Endothelial cell of umbilical vein (primary cell): Measurements from ENCODE around the gene MYCBP. TPM values are rescaled to one million over a fixed set of nuclear protein-coding genes. Genes with fewer than 3 reads are reported as not detected.

ENCODE experiments used
- BruUV-seq: library from RNA; stranded (reverse); fragments of 400-500 nt; replicated peaks from 2 replicates; lab custom pipeline; 2021; lab: Mats Ljungman, UMichigan
- CTCF ChIA-PET: fragments of 300-600, 350-600 bp; sonication (Branson Sonifier 250); formaldehyde crosslinking; loops from one replicate; lab custom pipeline; 2021; ENCODE audit warnings: antibody characterized with exemption, inconsistent platforms; lab: Charles Lee
- POLR2A ChIA-PET: fragments of 300-600, 350-600 bp; sonication (Branson Sonifier 250); formaldehyde crosslinking; loops from one replicate; lab custom pipeline; 2021; ENCODE audit warnings: antibody characterized with exemption, inconsistent platforms; lab: Charles Lee
- DNase-seq: peaks from one replicate; pipeline ENCODE4 v3.0.0-alpha.2; 2011; ENCODE audit warnings: low read depth, low spot score
- FAIRE-seq: peaks from 2 replicates; lab custom pipeline; 2011; peaks lifted over from hg19 to GRCh38; lab: Jason Lieb, UNC
- H2AFZ ChIP-seq: 2 replicates; pipeline ENCODE4 v1.6.0; 2012; ENCODE audit warnings: low read depth, low read length, control low read depth, inconsistent platforms
- H3K27ac ChIP-seq: 2 replicates; pipeline ENCODE4 v1.5.1; 2011; ENCODE audit warnings: low read depth, mild to moderate bottlenecking, control low read depth, low read length, moderate library complexity; ENCODE audit not compliant: insufficient read depth
- H3K27me3 ChIP-seq, 2 experiments: 2 replicates each; pipeline versions ENCODE4 v1.6.0 to v1.6.1; 2011; ENCODE audit warnings: low read length in 2 of 2, mixed read lengths in 1 of 2; ENCODE audit not compliant: control insufficient read depth in 2 of 2, insufficient read depth in 2 of 2
- H3K36me3 ChIP-seq, 2 experiments: 2 replicates in 1 of 2; 3 replicates in 1 of 2; pipeline ENCODE4 v1.5.1; 2011; ENCODE audit warnings: low read length in 2 of 2, mild to moderate bottlenecking in 1 of 2, moderate library complexity in 1 of 2; ENCODE audit not compliant: control insufficient read depth in 2 of 2, insufficient read depth in 2 of 2; ENCODE audit errors: extremely low read depth in 1 of 2
- H3K4me1 ChIP-seq: 3 replicates; pipeline ENCODE4 v1.5.1; 2011; ENCODE audit warnings: mild to moderate bottlenecking, low read length; ENCODE audit not compliant: control insufficient read depth, insufficient read depth; ENCODE audit errors: extremely low read depth
- H3K4me2 ChIP-seq: 2 replicates; pipeline ENCODE4 v1.6.1; 2011; ENCODE audit warnings: low read length, control low read depth, mixed read lengths; ENCODE audit not compliant: insufficient read depth
- H3K4me3 ChIP-seq, 3 experiments: fragments of 200-600 bp in 1 of 3; sonication (generic), shearing (Covaris generic) in 1 of 3; replicated peaks in 1 of 3; 2 replicates each; pipeline ENCODE4 v1.5.1; 2011 to 2016; ENCODE audit warnings: control low read depth in 3 of 3, low read length in 3 of 3, mild to moderate bottlenecking in 2 of 3, inconsistent platforms in 1 of 3, low read depth in 1 of 3, moderate library complexity in 1 of 3; ENCODE audit not compliant: insufficient read depth in 1 of 3
- H3K79me2 ChIP-seq: 2 replicates; pipeline ENCODE4 v1.6.0; 2012; ENCODE audit warnings: low read length, inconsistent platforms; ENCODE audit not compliant: control insufficient read depth, insufficient read depth
- H3K9ac ChIP-seq: replicated peaks from 2 replicates; pipeline ENCODE3; 2011; ENCODE audit warnings: low read length, control low read depth; ENCODE audit not compliant: insufficient read depth; ENCODE audit errors: extremely low read depth
- H3K9me1 ChIP-seq: replicated peaks from 3 replicates; pipeline ENCODE4 v1.6.0; 2011; ENCODE audit warnings: mild to moderate bottlenecking, low read length; ENCODE audit not compliant: control insufficient read depth, insufficient read depth; ENCODE audit errors: extremely low read depth
- H3K9me3 ChIP-seq: replicated peaks from 2 replicates; pipeline ENCODE4 v1.5.1; 2012; ENCODE audit warnings: low read length, inconsistent platforms; ENCODE audit not compliant: control insufficient read depth, insufficient read depth
- H4K20me1 ChIP-seq: replicated peaks from 2 replicates; pipeline ENCODE3; 2011; ENCODE audit warnings: mild to moderate bottlenecking, low read length; ENCODE audit not compliant: control insufficient read depth, insufficient read depth; ENCODE audit errors: extremely low read depth
- EZH2 ChIP-seq: IDR thresholded peaks from 2 replicates; pipeline ENCODE4 v1.6.1; 2012; ENCODE audit warnings: borderline replicate concordance, low read depth, mild to moderate bottlenecking, moderate library complexity, low read length, inconsistent platforms; ENCODE audit not compliant: severe bottlenecking
- FOS ChIP-seq: IDR thresholded peaks from 2 replicates; pipeline ENCODE4 v1.6.1; 2011; ENCODE audit warnings: mild to moderate bottlenecking, low read length, moderate library complexity, borderline replicate concordance; ENCODE audit not compliant: insufficient read depth
- GATA2 ChIP-seq: IDR thresholded peaks from 2 replicates; pipeline ENCODE4 v1.7.0; 2011; ENCODE audit warnings: low read depth, mild to moderate bottlenecking, moderate library complexity, mixed read lengths, low read length; ENCODE audit not compliant: insufficient read length, insufficient read depth
- JUN ChIP-seq: IDR thresholded peaks from 2 replicates; pipeline ENCODE4 v1.6.1; 2011; ENCODE audit warnings: borderline replicate concordance, low read depth; ENCODE audit not compliant: insufficient read length, insufficient read depth
- MYC ChIP-seq: IDR thresholded peaks from one replicate; pipeline ENCODE4 v1.6.1; 2011; ENCODE audit warnings: mild to moderate bottlenecking, low read depth, low read length
- POLR2A ChIP-seq: IDR thresholded peaks from 2 replicates; pipeline ENCODE4 v1.6.1; 2012; ENCODE audit warnings: low read depth, mild to moderate bottlenecking, control low read depth, low read length
- POLR2AphosphoS5 ChIP-seq: IDR thresholded peaks from 2 replicates; pipeline ENCODE4 v1.6.1; 2012; ENCODE audit warnings: low read depth, mild to moderate bottlenecking, control low read depth, low read length, moderate library complexity; ENCODE audit not compliant: insufficient read depth
- dilution Hi-C: fragments of 300-500 bp; cut with MboI; formaldehyde crosslinking; loops from one replicate; pipeline ENCODE4 v1.15.0; 2019; ENCODE audit warnings: low sequenced_read_pairs; ENCODE audit not compliant: extremely low pct_ligation_motif_present
- intact Hi-C: fragments of 100-400 bp; cut with micrococcal nuclease; formaldehyde crosslinking; loops from one replicate; pipeline ENCODE4 v1.10.0; 2022
- polyA plus RNA-seq, 4 experiments: library from polyadenylated mRNA; depleted of rRNA in 3 of 4; stranded (reverse) in 3 of 4; unstranded in 1 of 4; fragments of >200 nt; gene quantifications; 2 replicates each; pipeline versions ENCODE4 v1.2.1 to v1.2.3, GENCODE V29; 2011 to 2012; ENCODE audit warnings: missing spikeins in 1 of 4
- total RNA-seq: library from RNA; stranded (reverse); gene quantifications from 2 replicates; pipeline ENCODE4 v1.2.3, GENCODE V29; 2021
- TF ChIP-seq, protein P1 (sequence below), 2 donors: IDR thresholded peaks; 1 replicate in 1 of 2; 2 replicates in 1 of 2; pipeline ENCODE4 v1.5.1; 2011; ENCODE audit warnings: low read length in 2 of 2, mild to moderate bottlenecking in 2 of 2, moderate library complexity in 2 of 2, control low read depth in 1 of 2, inconsistent platforms in 1 of 2, low read depth in 1 of 2; ENCODE audit not compliant: insufficient read depth in 1 of 2; ENCODE audit errors: extremely low read depth in 1 of 2
- TF ChIP-seq, protein P2 (sequence below): IDR thresholded peaks from 2 replicates; pipeline ENCODE4 v1.6.1; 2011; ENCODE audit not compliant: insufficient read depth, insufficient read length

MYCBP gene
- total and polyA plus RNA-seq, 2 donors (not counting 3 experiments of a cell fraction or from before 2014, with no cell fraction given) = 9.5 to 23.1 TPM

DNA sequence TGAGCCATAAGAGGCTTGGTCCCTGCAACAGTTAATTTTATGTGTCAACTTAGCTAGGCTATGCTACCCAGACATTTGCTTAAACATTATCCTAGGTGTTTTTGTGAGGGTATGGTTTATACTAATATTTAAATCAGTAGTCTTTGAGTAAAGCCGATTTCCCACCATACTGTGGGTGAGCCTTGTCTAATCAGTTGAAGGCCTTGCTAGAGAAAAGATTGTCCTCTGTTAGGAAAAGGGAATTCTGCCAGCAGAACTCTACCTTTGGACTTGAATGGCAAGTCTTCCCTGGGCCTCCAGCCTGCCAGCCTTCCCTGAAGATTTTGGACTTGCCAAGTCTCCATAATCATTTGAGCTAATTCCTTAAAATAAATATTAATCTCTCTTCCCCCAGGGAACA is 44.6 kb upstream of the MYCBP start:
- no peak overlapping the region for H3K4me3 ChIP-seq
- FAIRE-seq = no peak
- no peak overlapping the region for H3K4me2 ChIP-seq
- ChIA-PET POLR2A (no interaction called here), CTCF (no interaction called here)
- H3K27ac ChIP-seq = no peak overlapping the region
- H3K27me3 ChIP-seq = no peaks in the 10 kb centered on the region
- TF ChIP-seq GATA2 (no peak), EZH2 (no peak), JUN (no peak), POLR2AphosphoS5 (no peak), MYC (no peak), POLR2A (no peak), FOS (no peak)
- TF ChIP-seq, protein P1, sequence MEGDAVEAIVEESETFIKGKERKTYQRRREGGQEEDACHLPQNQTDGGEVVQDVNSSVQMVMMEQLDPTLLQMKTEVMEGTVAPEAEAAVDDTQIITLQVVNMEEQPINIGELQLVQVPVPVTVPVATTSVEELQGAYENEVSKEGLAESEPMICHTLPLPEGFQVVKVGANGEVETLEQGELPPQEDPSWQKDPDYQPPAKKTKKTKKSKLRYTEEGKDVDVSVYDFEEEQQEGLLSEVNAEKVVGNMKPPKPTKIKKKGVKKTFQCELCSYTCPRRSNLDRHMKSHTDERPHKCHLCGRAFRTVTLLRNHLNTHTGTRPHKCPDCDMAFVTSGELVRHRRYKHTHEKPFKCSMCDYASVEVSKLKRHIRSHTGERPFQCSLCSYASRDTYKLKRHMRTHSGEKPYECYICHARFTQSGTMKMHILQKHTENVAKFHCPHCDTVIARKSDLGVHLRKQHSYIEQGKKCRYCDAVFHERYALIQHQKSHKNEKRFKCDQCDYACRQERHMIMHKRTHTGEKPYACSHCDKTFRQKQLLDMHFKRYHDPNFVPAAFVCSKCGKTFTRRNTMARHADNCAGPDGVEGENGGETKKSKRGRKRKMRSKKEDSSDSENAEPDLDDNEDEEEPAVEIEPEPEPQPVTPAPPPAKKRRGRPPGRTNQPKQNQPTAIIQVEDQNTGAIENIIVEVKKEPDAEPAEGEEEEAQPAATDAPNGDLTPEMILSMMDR (IDR thresholded peaks at IDR 0.05; ENCODE audit: extremely low read depth in 1 of 2, insufficient read depth in 1 of 2, low read depth in 1 of 2, low read length in 2 of 2) = no peak
- TF ChIP-seq, protein P2, sequence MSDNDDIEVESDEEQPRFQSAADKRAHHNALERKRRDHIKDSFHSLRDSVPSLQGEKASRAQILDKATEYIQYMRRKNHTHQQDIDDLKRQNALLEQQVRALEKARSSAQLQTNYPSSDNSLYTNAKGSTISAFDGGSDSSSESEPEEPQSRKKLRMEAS = no peak
- H3K9me3 ChIP-seq = no peaks in the 10 kb centered on the region
- no peaks in the 10 kb centered on the region for H3K9me1 ChIP-seq
- DNase-seq = no peak
- no peak overlapping the region for H3K9ac ChIP-seq
- H2AFZ ChIP-seq = no peak overlapping the region
- no peaks in the 10 kb centered on the region for H3K79me2 ChIP-seq
- H4K20me1 ChIP-seq = no peaks in the 10 kb centered on the region
- no peaks in the 10 kb centered on the region for H3K4me1 ChIP-seq
- dilution Hi-C loops (no loop called here), intact Hi-C loops (no loop called here)
- no TSS peak for BruUV-seq
- no peaks in the 10 kb centered on the region for H3K36me3 ChIP-seq
